HG02763 (cell line): ENCODE data around the gene CNTNAP5.

Experiments
- ATAC-seq: cut with Tn5 transposase; IDR thresholded peaks from one replicate; pipeline ENCODE4 v1.9.1; 2021; ENCODE audit warnings: mild to moderate bottlenecking, moderate library complexity; ENCODE audit not compliant: unreplicated experiment

The CNTNAP5 gene

DNA sequence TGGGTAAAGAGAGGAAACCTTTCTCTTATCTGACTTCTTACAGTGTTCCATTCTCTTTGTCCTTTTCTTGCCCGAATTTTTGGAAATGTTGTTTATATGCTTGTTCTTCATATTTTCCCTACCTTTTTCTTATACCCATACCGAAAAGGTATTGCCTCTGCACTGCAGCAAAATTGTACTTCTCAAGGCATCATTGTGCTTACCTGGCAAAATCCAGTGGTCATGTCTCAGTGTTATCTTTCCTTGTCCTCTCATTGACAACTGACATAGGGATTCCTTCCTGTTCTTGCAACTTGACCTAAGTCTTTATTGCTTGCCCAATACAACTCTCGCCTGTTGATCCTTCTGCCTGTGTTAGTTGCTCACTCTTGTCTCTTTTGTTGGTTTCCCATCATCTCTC lies 842.2 kb downstream of the CNTNAP5 start:
- no peak for ATAC-seq

DNA sequence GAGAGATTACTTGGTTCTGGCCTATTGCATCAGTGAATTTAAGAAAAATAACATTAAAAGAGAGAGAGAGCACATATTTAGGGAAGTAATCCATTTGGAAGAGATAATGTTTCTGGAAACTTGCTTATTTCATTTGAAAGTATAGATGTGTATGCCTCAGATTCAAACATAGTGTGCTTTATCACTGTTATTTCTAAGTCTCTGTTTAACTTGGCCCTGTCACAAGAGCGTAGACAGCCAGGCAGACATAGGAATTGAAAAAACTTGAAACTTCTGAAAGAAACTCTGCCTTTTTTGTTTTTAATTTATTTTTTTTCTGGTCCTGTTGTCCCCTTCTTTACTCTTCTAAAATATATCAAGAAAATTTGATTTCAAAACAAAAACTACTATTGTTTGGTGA lies 849.1 kb downstream of the CNTNAP5 start:
- no peak for ATAC-seq

DNA sequence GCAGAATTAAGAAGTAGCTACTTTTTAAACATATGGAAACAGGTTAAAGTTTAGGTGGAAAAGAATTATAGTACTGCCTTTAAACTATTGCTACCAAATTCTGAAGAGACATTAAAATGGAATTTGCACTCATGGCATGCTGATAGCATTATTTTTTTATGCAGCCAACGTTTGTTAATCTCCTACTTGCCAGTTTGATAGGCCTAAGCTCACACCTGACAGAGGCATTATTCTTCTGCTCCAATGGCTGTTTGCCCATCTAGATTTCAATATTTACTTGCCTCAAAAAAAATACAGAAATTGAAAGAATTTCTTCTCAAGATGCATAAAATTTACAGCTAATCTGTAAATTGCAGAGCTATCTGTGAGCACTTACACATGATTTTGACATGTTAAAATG lies 849.6 kb downstream of the CNTNAP5 start:
- ATAC-seq: no peak

DNA sequence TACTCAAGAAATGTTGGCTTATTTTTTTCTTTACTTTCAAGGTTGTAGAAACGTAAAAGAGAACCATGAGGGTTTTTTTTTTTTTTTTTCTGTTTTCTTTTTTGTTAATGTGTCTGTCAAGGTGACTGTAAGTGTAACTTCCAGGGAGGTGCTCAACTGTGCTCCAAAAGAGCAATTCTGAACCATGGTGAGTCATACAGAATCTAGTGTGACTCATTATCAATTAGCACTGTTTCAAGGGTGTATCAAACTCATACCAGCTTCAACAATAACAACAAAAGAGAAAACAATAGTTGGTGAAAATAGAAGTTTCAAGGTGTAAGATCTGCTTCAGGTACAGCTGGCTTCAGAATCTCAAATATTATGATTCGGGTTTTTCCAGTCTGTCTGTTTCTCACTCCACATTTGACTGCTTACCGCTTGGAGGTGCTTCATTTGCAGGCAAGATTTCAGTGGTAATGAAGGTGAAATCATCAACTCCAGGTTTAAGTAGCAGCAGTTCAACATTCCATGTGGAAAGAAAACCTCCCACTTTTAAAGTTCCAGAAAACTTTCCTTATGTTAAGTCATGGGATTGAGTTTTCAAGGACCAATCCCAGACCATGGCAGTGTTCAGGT lies 850.6 kb downstream of the CNTNAP5 start:
- ATAC-seq: no peak

DNA sequence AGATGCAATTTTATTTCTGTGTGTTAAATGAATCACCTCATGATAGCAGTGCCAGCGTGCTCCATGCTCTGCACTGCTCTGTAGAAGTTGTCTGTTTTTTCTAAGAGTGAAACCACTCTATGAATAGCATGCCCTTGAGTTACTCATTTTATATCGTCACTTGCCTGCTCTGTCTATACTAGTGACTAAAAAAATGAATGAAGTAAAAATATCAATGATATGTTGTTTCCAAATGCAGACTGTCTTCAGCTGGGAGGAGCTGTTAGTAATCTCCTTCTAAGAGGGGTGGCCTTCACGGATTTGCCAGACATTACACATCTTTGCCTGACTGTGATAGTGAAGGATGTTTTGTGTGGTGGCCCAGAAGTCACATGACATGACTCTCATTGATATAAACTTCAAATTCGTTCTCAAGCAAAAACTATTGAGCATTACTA lies 852.1 kb downstream of the CNTNAP5 start:
- ATAC-seq: no peak

DNA sequence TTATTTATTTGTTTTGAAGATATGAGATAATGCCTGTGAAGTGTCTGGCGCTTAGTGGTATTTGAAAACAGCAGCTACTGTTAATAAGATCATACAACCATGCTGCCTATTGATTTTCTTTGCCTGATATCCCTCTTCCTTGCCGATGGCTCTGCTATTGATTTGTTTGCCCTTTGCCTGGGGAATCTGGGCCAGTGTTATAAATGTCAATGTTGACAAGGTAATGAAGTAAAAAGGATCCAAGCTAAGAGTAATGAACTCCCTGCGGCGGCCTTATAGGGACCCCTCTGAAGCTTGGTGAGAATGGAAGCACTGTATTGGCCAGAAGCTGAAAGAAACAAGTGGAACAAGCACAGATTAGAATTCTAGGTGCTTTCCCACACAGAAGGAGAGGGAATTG lies 854.6 kb downstream of the CNTNAP5 start:
- no peak for ATAC-seq

DNA sequence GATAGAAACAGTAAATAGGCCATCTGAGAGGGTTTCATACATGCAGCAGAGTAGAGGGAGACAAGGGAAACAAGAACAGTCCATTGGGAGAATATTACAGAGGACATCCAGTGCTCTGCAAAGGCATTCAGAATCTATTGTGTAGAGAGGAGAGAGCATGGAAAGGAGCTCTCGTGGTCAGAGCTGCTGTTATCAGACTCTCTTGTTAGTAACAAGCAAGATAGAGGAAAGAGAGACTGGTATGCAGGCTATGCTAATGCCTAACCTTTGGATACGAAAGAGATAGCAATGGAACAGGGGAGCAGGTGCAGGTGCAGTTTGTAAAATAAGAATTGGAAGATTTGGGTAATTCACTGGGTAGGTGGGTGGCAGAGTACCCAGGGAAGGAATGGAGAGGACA lies 855.9 kb downstream of the CNTNAP5 start:
- ATAC-seq: no peak

DNA sequence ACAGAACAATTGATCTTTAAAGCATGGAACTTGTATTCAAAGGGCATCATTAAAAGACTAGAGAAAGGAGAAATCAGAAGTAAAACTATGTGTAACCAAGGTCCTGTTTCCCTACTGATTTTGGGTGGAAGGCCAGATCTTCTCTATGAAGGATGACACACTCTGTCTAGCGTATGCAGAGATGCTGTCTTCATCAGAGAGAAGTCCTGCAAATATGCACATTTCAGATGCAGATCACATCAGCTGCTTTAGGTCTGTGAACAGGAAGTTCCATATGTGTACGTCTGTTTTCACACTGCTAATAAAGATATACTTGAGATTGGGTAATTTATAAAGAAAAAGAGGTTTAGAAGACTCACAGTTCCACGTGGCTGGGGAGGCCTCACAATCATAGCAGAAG lies 857.3 kb downstream of the CNTNAP5 start:
- no peak for ATAC-seq

DNA sequence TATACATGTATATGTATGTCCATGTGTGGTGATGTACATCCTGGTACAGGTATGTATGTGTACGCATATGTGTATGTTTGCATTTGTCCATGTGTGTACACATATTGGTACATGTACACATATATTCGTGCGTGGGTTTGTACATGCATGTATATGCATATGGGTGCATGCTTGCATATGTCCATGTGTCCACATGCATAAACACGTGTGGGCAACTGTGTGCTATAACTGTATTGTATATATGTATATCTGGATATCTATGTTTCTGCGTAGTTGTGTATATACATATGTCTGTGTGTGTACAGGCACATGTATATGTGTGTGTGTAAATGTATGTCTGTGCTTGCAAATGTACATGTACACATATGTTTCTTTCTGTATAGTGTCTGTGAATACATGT lies 858.5 kb downstream of the CNTNAP5 start:
- ATAC-seq: no peak

DNA sequence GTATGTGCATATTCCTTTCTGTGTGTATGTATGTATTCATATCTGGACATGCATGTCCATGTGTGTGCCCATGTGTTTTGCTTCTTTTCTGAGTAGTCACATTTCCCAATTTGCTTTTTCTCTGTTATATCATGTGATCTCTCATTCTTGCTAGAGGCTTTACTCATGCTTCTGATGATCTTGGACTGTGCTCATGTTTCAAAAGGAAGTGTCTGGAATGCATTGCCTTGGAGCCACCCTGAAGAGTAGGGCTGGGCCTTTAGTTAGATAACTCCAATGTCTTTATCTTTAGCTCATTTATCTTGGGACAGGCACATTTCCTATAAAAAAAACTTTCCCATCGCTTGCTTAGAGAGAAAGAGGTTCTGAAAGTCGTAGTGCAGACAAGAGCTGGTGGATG lies 859.2 kb downstream of the CNTNAP5 start:
- ATAC-seq: no peak

DNA sequence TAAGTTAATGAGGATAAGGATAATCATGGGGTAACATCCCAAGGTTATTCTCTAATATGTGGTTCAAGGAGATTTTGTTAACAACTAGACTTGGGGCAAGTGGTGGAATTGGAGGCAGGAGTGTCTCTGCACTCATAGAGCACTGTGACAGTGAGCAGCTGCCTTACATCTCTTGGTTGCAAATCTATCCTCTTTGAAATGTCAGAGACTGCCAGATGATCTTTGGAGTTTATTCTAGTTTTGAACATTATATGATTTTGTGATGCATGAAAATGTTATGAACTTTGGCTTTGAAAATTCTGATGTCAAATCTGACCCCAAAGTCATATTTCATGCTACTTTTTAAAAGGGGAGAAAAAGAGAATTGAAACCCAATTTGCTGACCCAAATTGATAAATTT lies 861.1 kb downstream of the CNTNAP5 start:
- no peak for ATAC-seq

DNA sequence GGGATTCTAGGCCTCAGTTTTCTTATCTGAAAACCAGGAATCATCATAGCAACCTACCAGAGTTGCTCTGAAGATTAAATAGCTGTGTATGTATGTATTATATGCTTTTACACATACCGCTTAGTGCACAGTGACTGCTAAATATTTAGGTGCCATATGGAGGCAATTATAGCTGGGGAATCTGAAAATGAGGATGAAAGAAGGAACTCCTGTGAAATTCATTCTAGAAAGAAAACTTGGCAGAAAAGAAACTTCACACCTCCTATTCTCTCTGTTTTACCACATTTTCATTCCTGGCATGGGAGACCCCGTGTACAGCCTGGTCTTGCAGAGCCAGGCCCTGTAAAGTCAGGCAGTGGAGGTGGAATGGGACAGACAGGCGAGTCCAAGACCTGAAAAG lies 862.4 kb downstream of the CNTNAP5 start:
- ATAC-seq: no peak

DNA sequence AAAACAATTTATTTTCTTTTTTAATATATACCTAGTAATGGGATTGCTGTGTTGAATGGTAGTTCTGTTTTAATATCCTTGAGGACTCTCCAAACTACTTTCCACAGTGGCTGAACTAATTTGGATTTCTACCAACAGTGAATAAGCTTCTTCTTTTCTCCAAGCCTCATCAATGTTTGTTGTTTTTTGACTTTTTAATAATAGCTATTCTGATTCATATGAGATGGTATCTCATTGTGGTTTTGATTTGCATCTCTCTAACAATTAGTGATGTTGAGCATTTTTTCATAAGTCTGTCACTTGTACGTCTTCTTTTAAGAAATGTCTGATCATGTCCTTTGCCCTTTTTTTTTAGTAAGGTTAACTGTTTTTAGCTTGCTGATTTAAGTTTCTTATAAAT lies 863.3 kb downstream of the CNTNAP5 start:
- no peak for ATAC-seq

DNA sequence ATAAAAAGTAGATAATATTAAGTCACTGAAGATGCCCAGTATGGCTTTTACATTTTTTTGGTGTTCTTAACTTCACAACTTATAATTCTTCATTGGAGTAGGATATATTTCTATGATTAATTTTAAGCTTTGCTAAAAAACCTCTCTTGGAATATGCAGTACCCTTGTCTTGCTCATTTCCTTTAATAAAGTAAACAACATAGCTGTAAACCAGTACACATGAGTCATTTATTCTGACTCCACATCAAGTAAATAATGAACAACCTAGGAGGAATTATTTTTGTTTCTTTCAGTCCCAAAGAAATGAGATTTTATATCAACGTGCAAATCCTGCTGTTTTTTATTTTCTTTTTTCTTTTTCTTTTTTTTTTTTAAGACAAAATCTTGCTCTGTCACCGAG lies 869.1 kb downstream of the CNTNAP5 start:
- ATAC-seq: no peak

DNA sequence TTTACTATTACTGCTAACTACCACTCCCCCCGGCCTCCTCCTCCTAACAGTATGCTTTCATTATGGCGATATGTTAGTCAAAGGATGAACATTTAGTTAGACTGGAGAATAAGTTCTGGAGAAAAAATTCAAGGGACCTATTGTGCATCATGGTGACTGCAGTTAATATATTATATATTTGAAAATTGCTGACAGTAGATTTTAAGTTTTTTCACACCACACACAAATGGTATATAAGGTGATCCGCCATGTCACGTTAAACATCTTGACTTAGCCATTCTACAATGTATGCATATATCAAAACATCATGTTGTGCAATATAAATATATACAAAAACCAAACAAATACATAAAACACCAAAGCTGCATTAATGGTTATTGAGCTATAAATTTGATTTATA lies 873.7 kb downstream of the CNTNAP5 start:
- no peak for ATAC-seq

DNA sequence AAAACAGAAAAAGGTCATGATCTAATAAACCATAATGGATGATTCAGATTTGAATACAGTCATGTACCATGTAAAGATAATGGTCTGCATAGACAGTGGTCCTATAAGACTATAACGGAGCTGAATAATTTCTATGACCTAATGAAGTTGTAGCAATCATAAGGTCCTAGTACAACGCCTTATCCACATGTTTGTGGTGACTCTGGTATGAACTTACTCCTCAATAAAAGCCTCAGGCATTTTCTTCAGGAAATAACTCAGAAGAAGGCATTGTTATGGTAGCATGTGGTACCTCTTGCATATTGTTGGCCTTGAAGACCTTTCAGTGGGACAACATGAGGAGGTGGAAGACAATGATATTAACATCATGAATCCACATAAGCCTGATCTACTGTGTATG lies 883.3 kb downstream of the CNTNAP5 start:
- ATAC-seq: no peak

DNA sequence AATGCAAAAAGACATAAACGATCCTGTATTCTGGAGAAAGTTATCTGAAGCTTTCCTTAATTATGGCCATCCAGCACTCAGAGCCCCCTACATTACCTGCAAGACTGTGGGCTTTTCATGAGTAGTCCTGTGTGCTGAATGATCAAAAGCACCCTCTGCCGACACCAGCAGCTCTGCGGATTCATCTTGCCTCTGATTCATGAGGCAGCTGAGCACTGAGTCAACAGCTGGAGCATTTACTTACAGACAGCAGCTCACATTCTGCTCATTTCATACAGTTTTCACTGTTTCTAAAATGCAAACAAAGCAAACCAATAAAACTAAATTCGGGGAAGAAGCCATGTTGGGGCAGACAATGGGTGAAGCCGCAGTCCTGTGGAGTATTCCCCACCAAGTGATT lies 886.5 kb downstream of the CNTNAP5 start:
- no peak for ATAC-seq

DNA sequence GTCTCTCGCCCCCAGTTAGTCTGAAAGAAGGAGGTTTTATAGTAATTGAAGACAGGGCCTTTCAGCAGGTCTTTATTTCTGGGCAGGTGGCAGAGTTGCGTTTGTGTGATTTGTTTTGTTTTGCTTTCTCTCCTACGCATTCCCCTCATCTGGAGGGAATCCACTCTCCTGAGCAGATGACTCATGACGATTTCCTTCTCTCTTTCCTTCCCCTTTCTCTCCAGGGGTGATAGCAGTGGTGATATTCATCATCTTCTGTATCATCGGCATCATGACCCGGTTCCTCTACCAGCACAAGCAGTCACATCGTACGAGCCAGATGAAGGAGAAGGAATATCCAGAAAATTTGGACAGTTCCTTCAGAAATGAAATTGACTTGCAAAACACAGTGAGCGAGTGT lies 888.8 kb downstream of the CNTNAP5 start:
- no peak for ATAC-seq

DNA sequence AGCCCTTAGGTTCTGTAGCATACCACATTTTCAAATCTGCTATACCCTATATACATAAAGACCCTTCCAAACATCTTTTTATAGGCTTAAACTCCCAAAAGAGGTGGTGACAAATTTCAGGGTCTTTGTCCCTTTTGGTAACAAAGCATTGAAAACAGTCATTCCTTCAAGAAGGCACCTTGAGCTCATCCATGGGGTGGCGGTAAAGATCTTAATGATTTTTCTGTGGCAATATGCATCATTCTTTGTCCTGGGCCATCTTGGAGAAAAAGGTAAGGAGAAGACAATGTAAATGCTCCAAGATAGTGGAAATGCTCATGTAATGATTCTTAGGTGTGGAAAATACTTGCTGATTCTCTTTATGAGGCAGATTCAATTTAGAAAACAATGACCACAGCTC lies 890.5 kb downstream of the CNTNAP5 start:
- ATAC-seq: no peak

DNA sequence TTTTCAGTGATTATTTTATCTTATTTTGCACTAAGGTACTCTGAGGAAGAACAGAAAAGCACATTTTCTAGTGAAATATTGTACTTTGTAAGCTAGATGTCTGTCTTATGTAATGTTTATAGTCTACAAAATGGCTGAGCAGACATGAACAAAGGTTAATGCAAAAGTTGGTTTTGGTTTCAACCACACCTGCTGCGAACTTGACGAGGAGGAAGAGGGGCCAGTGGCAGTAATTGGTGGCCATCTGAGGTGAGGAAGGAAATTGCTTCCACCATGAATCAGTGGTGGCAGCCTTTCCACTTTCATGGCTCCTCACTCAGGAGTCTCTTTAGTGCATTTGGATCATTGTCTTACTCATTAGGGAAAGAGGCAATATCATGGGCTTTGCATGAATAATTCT lies 894.2 kb downstream of the CNTNAP5 start:
- ATAC-seq: no peak

DNA sequence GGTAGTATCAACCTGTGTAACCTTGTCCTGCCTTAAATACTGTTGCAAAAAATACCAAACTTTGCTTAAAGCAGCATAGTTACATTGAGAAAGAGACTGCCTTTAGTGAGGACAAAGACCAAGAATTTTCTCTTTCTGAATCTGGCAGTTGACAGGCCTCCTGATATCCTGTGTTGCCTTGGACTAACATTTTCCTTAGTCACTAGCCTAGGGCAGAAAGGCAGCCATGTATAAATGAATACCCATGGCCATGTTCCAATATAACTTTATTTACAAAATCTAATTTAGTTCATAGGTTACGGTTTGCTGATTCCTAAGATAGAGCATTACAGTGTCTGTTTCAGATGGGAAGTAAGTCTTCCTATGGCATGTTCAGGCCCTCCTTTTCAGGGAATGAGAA lies 895.4 kb downstream of the CNTNAP5 start:
- no peak for ATAC-seq

DNA sequence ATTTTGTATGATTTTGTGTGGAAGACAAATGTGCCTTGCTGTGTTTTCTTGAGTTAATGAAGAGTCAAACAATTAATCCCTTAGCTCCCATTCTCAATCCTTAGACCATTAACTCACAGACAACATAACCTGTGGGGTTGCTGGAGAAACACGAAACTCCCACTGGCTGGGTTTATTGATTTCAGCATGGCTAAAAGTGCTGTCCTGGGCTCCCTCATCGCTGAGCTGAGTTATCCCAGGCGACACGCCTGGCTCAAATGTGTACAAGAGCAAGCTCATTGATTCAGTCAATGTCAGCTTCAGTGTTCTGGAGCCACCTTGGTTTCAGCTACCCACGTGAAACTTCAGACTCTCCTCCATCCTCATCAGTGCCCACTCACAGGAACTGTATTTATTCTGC lies 896.1 kb downstream of the CNTNAP5 start:
- ATAC-seq: no peak

DNA sequence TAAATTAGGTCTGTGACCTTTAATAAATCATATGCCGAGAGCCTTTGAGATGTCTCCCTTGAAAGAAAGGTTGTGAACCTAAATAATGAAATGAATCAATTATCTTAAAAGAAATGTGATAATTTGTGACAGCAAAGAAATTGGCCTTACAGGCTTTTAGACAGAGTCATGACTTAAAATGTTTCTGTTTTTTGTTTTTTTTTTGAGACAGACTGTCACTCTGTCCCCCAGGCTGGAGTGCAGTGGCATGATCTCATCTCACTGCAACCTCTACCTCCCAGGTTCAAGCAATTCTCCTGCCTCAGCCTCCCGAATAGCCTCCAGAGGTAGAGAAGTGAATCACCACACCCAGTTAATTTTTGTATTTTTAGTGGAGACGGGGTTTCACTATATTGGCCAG lies 898.0 kb downstream of the CNTNAP5 start:
- ATAC-seq: no peak

DNA sequence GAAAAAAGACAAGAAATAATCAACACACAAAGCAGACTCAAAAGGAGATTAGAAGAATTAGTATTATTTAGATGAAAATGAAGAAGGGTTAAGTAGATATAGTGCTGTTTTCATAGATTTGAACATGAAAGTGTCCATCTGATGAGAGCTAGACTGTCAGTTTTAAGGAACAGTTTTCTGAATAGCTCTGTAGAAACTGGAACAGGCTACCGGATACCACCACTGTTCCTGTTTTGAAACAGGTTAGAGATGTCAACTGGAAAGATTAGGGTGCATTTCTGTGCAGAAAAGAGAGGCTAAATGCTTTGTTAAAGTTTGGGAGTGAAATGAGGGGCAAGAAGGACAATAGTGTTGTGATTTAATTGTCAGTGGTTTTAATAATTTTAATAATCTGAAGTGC lies 908.8 kb downstream of the CNTNAP5 start:
- ATAC-seq: no peak
